ENCODE measurements around the gene MRPL23.

DNA sequence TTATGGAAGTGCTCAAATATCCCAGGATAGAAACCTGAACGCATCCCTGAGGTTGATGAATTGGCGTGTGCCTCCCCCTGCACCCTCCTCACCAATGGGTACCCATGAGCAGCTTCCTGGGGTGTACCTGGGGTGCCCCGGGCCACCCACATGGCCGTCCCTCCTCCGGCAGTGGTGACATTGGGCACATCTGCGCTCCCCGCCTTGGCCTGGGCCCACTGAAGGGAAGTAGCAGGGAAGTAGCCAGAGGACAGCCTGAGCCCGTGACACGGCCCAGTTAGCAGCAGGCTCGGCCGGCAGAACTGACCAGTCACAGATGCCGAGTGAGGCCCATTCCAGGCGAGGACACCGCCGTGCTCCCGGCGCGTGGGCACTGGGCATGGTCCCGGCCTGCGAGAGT, 16.7 kb downstream of the MRPL23 start:
- TF ChIP-seq YY1 (IDR thresholded peaks at IDR 0.05; ENCODE audit: insufficient read depth, insufficient read length) (no peak), SUZ12 (IDR thresholded peaks at IDR 0.05; ENCODE audit: extremely low read depth, insufficient read depth, insufficient read length) (no peak)
